CMK (cell line): Measurements from ENCODE around the gene GMDS.
"Not testable (repeated sequence)": the region's sequence is repeated elsewhere in the genome, so short reads cannot be mapped to it uniquely, and the experiment has no call there.

ENCODE experiments used
- DNase-seq: peaks from one replicate; pipeline ENCODE4 v3.0.0-alpha.2; 2010; ENCODE audit warnings: low read depth

The GMDS gene

GRCh38 chr6:1708820-1709219, 536.6 kb downstream of the GMDS start:
- DNase-seq = no peak

- DNase-seq = no peak
These were observed 537.3 kb downstream of the GMDS start for GRCh38 chr6:1708122-1708521.

- DNase-seq = no peak
These were observed 539.8 kb downstream of the GMDS start for GRCh38 chr6:1705630-1706029.

- DNase-seq = no peak
These were observed 540.2 kb downstream of the GMDS start for GRCh38 chr6:1705183-1705582.

- DNase-seq = no peak
These were observed 540.7 kb downstream of the GMDS start for GRCh38 chr6:1704711-1705110.

GRCh38 chr6:1703923-1704322, 541.5 kb downstream of the GMDS start:
- no peak for DNase-seq

GRCh38 chr6:1703091-1703855, 542.1 kb downstream of the GMDS start:
- DNase-seq = peak; percentile 9

- no peak for DNase-seq
These were observed 542.8 kb downstream of the GMDS start for GRCh38 chr6:1702580-1703051.

- no peak for DNase-seq
These were observed 543.6 kb downstream of the GMDS start for GRCh38 chr6:1701668-1702353.

GRCh38 chr6:1700278-1700967, 545.0 kb downstream of the GMDS start:
- DNase-seq = no peak

GRCh38 chr6:1698527-1698926, 546.9 kb downstream of the GMDS start:
- DNase-seq = no peak

GRCh38 chr6:1697688-1698351, 547.6 kb downstream of the GMDS start:
- no peak for DNase-seq

GRCh38 chr6:1696463-1696850, 548.9 kb downstream of the GMDS start:
- no peak for DNase-seq

- no peak for DNase-seq
These were observed 549.6 kb downstream of the GMDS start for GRCh38 chr6:1695546-1696462.

GRCh38 chr6:1691828-1692227, 553.6 kb downstream of the GMDS start:
- DNase-seq = not testable (repeated sequence)

GRCh38 chr6:1690656-1691055, 554.7 kb downstream of the GMDS start:
- not testable (repeated sequence) for DNase-seq

- no peak for DNase-seq
These were observed 556.3 kb downstream of the GMDS start for GRCh38 chr6:1689141-1689540.

GRCh38 chr6:1688396-1688795, 557.0 kb downstream of the GMDS start:
- DNase-seq = no peak

- DNase-seq = no peak
These were observed 558.0 kb downstream of the GMDS start for GRCh38 chr6:1687402-1687801.

GRCh38 chr6:1686117-1687098, 559.0 kb downstream of the GMDS start:
- no peak for DNase-seq
